ENCODE results near the gene APH1A. TPM values are rescaled to one million over a fixed set of nuclear protein-coding genes. Genes with fewer than 3 reads are reported as not detected.

The APH1A gene
- polyA plus RNA-seq, 3 donors, result 83.7 to 134 (median 83.9) TPM

- Histone ChIP-seq H3K36me3 (replicated peaks in 1 of 2; ENCODE audit: control insufficient read depth in 1 of 2, insufficient read depth in 2 of 2, low read length in 2 of 2) (no peaks in the 10 kb centered on the region), H3K79me2 (ENCODE audit: insufficient read depth, low read length) (no peaks in the 10 kb centered on the region), H3K4me1 (ENCODE audit: control insufficient read depth in 1 of 2, insufficient read depth in 2 of 2, low read length in 2 of 2) (peaks cover 7% of the 10 kb centered on the region in 2 donors), H3K9ac (ENCODE audit: insufficient read depth, low read length, poor library complexity, severe bottlenecking) (no peak overlapping the region), H3K27me3 (ENCODE audit: control insufficient read depth in 2 of 2, insufficient read depth in 2 of 2, low read length in 2 of 2) (peaks cover 3 to 20% of the 10 kb centered on the region in 2 donors), H3K4me2 (replicated peaks; ENCODE audit: extremely low read depth, low read length, poor library complexity, severe bottlenecking) (no peak overlapping the region), H2AFZ (ENCODE audit: insufficient read depth, low read depth, low read length, poor library complexity, severe bottlenecking) (no peak overlapping the region), H3K4me3 (replicated peaks in 1 of 3; ENCODE audit: low read depth in 2 of 3, low read length in 3 of 3) (no peak overlapping the region), H3K9me3 (replicated peaks in 1 of 2; ENCODE audit: control insufficient read depth in 1 of 2, insufficient read depth in 1 of 2, low read length in 2 of 2) (no peaks in the 10 kb centered on the region), H4K20me1 (ENCODE audit: insufficient read depth, low read length) (no peaks in the 10 kb centered on the region), H3K27ac (ENCODE audit: low read depth in 1 of 2, low read length in 2 of 2) (no peak overlapping the region)
- Mint-ChIP-seq H3K27ac (no peak overlapping the region), H3K9me3 (peaks cover 0 to 3% (median 0%) of the 10 kb centered on the region in 7 donors), H3K4me3 (no peak overlapping the region), H3K27me3 (ENCODE audit: low read depth in 3 of 3) (peaks cover 23 to 28% (median 26%) of the 10 kb centered on the region in 3 donors), H3K36me3 (no peaks in the 10 kb centered on the region), H3K4me1 (peaks cover 6% of the 10 kb centered on the region)
- no peak for DNase-seq
- WGBS (ENCODE audit: insufficient coverage), result 86% methylated on average over 1 of the region's 1 CpG
- intact Hi-C loops (cut with micrococcal nuclease), result no loop called here
- no peak for TF ChIP-seq CTCF (IDR thresholded peaks at IDR 0.05)
Measured at GRCh38 chr1:150288382-150288781, 19.6 kb upstream of the APH1A start.

GRCh38 chr1:150283260-150283659 lies 14.4 kb upstream of the APH1A start:
- Mint-ChIP-seq H3K27me3 (ENCODE audit: low read depth in 3 of 3) (peaks cover 46 to 50% (median 47%) of the 10 kb centered on the region in 3 donors), H3K36me3 (peaks cover 8 to 14% of the 10 kb centered on the region in 2 donors)

More at GRCh38 chr1:150283260-150283659, 14.4 kb upstream of the APH1A start:
- H3K27ac ChIP-seq (ENCODE audit: low read depth in 1 of 2, low read length in 2 of 2), result no peak overlapping the region
- no peak overlapping the region for H3K4me3 ChIP-seq (replicated peaks in 1 of 3; ENCODE audit: low read depth in 2 of 3, low read length in 3 of 3)
- Mint-ChIP-seq H3K4me3 (peak overlapping the region in 1 of 2 donors; percentile 97), H3K4me1 (peaks cover 17% of the 10 kb centered on the region), H3K9me3 (peaks cover 5 to 13% (median 11%) of the 10 kb centered on the region in 7 donors), H3K27ac (no peak overlapping the region)
- TF ChIP-seq CTCF (IDR thresholded peaks at IDR 0.05), result no peak
- 96% methylated on average over 9 of the region's 12 CpGs for WGBS (ENCODE audit: insufficient coverage)
- DNase-seq, result no peak
- intact Hi-C loops (cut with micrococcal nuclease), result no loop called here
- H4K20me1 ChIP-seq (ENCODE audit: insufficient read depth, low read length), result no peaks in the 10 kb centered on the region
- no peak overlapping the region for H3K4me2 ChIP-seq (replicated peaks; ENCODE audit: extremely low read depth, low read length, poor library complexity, severe bottlenecking)
- no peak overlapping the region for H3K9ac ChIP-seq (ENCODE audit: insufficient read depth, low read length, poor library complexity, severe bottlenecking)
- H2AFZ ChIP-seq (ENCODE audit: insufficient read depth, low read depth, low read length, poor library complexity, severe bottlenecking), result no peak overlapping the region
- H3K36me3 ChIP-seq (replicated peaks in 1 of 2; ENCODE audit: control insufficient read depth in 1 of 2, insufficient read depth in 2 of 2, low read length in 2 of 2), result no peaks in the 10 kb centered on the region
- H3K4me1 ChIP-seq (ENCODE audit: control insufficient read depth in 1 of 2, insufficient read depth in 2 of 2, low read length in 2 of 2), result peaks cover 19% of the 10 kb centered on the region in 2 donors
- peaks cover 8 to 9% of the 10 kb centered on the region in 2 donors for H3K9me3 ChIP-seq (replicated peaks in 1 of 2; ENCODE audit: control insufficient read depth in 1 of 2, insufficient read depth in 1 of 2, low read length in 2 of 2)
- H3K79me2 ChIP-seq (ENCODE audit: insufficient read depth, low read length), result no peaks in the 10 kb centered on the region
- peaks cover 18 to 42% of the 10 kb centered on the region in 2 donors for H3K27me3 ChIP-seq (ENCODE audit: control insufficient read depth in 2 of 2, insufficient read depth in 2 of 2, low read length in 2 of 2)
